GM23338 (cell line): ENCODE measurements around the gene OCA2.

Experiments used
- CTCF ChIP-seq, 2 experiments: fragments of 200-600 bp in 1 of 2; sonication (generic) in 1 of 2; conservative IDR thresholded peaks; 2 replicates each; pipeline versions ENCODE4 v1.5.1 to v1.6.1; 2016 to 2017; ENCODE audit warnings: antibody characterized with exemption in 2 of 2, low read depth in 2 of 2, mild to moderate bottlenecking in 2 of 2, moderate library complexity in 1 of 2
- EZH2 ChIP-seq: fragments of 200-600 bp; sonication (generic); IDR thresholded peaks from one replicate; pipeline ENCODE4 v1.8.0; 2017; ENCODE audit warnings: antibody characterized with exemption, mild to moderate bottlenecking, low read depth; ENCODE audit not compliant: unreplicated experiment
- ZNF114 ChIP-seq: fragments of 250-450 bp; sonication (Bioruptor Pico); IDR thresholded peaks from 2 replicates; pipeline ENCODE4 v1.5.0; 2020; ENCODE audit warnings: mild to moderate bottlenecking, moderate library complexity

GRCh38 chr15:28025413-28025812, 73.7 kb downstream of the OCA2 start:
- TF ChIP-seq CTCF (conservative IDR thresholded peaks at IDR 0.05; ENCODE audit: low read depth in 2 of 2) (no peak), ZNF114 (CRISPR knock-in tag) (no peak), EZH2 (no peak)
